NCI-H2107 treated with DMSO at 0.1 percent for 48 hours (cell line): ENCODE measurements around the gene ENTPD6.
"Not testable (repeated sequence)": the region's sequence is repeated elsewhere in the genome, so short reads cannot be mapped to it uniquely, and the experiment has no call there.

Experiments used
- DNase-seq: peaks from one replicate; lab custom pipeline; 2025; ENCODE audit not compliant: unreplicated experiment; lab: John Stamatoyannopoulos, UW

Gene ENTPD6

DNA sequence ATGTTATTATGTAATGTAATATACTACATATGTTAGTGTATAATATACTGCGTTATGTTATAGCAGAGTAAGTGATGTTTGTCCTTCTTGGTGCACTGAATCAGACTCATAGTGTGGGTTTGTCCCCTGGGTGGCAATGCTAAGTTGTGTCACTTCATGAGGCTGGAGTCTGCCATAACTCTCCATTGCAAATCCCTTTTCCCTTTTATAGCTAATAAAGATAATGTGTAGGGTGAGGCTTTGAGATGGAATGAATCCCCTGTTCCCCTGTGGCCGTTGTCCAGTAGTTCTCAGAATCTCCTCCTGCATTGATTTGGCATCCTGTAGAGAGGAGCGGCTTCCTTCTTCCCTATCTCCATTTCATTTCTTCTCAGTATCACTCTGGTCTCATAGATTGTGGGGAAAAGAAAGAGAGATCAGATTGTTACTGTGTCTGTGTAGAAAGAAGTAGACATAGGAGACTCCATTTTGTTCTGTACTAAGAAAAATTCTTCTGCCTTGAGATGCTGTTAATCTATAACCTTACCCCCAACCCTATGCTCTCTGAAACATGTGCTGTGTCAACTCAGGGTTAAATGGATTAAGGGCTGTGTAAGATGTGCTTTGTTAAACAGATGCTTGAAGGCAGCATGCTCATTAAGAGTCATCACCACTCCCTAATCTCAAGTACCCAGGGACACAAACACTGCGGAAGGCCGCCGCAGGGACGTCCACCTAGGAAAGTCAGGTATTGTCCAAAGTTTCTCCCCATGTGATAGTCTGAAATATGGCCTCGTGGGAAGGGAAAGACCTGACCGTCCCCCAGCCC lies 45.5 kb downstream of the ENTPD6 start:
- DNase-seq = not testable (repeated sequence)

DNA sequence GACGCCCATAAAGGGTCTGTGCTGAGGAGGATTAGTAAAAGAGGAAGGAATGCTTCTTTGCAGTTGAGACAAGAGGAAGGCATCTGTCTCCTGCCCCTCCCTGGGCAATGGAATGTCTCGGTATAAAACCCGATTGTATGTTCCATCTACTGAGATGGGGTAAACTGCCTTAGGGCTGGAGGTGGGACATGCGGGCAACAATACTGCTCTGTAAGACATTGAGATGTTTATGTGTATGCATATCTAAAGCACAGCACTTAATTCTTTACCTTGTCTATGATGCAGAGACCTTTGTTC lies 46.1 kb downstream of the ENTPD6 start:
- DNase-seq = not testable (repeated sequence)

DNA sequence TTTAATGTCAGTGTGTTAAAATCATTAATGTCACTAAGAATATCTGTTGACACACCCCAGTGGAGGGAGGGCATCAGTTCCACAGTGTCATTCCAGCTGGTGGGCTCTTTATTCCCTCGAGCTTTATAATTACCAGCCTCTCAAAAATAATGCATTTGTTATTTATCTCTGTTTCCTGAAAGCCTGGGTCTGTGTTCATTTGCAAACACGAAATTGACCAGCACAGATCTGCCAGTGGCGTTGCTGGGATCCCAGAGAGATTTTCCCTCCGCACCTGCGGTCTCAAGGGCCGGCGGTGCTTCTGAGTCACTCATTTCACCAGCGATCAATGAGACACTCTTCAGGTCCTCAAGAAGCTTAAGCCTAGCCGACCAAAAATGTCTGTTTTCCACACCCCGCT lies 46.7 kb downstream of the ENTPD6 start:
- no peak for DNase-seq

DNA sequence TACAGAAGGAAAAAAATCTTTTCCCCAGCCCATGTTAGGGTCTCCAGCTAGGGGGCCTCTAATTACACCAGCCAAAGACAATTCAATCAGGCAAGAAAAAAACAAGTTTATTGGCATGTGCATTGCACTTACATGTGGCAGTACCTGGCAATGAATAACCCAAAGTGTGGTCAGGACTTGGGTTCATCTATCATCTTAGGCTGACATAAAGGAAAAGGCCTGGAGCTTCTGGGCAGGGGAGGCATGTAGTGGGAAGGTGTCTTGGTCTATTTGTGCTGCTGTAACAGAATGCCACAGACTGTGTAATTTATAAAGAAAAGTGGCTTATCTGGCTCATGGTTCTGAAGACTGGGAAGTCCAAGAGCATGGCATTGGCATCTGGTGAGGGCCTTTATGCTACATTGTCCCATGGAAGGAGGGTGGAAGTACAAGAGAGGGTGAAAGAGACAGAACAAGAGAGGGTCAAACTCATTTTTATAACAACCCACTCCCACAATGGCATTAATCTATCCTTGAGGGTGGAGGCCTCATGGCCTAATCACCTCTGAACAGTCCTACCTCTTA lies 48.0 kb downstream of the ENTPD6 start:
- no peak for DNase-seq

DNA sequence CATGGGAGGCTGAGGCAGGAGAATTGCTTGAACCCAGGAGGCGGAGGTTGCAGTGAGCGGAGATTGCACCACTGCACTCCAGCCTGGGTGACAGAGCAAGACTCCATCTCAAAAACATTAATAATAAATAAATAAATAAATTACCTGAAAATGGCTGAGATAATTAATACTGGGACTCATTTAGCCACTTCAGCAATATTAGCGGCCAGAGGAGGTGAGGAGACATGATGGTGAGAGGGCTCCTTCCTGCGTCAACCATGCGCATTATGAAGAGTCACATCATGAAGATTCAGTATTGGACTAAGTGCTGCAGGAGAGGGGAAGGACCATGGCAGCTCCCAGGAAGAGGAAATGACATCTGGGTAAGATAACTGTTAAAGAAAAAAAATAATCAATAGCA lies 49.5 kb downstream of the ENTPD6 start:
- DNase-seq = no peak

DNA sequence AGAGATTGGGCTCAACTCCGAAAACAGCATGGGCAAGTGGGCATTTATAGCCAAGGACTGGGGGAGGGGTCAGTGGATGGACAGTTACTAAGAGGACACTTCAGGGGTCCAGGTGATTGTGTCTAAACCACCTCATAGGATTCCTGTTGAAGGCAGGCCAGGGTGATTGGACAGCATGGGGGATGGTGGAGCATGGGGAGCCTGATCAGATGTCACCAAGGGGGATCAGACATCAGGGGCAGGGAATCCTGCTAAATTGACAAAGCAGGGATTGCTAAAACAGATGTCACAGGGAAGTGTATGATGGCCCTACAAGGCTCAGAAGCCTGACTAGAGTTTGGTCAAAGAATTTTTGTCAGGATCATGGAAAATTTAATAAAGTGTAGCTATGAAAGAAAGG lies 49.9 kb downstream of the ENTPD6 start:
- DNase-seq = no peak

DNA sequence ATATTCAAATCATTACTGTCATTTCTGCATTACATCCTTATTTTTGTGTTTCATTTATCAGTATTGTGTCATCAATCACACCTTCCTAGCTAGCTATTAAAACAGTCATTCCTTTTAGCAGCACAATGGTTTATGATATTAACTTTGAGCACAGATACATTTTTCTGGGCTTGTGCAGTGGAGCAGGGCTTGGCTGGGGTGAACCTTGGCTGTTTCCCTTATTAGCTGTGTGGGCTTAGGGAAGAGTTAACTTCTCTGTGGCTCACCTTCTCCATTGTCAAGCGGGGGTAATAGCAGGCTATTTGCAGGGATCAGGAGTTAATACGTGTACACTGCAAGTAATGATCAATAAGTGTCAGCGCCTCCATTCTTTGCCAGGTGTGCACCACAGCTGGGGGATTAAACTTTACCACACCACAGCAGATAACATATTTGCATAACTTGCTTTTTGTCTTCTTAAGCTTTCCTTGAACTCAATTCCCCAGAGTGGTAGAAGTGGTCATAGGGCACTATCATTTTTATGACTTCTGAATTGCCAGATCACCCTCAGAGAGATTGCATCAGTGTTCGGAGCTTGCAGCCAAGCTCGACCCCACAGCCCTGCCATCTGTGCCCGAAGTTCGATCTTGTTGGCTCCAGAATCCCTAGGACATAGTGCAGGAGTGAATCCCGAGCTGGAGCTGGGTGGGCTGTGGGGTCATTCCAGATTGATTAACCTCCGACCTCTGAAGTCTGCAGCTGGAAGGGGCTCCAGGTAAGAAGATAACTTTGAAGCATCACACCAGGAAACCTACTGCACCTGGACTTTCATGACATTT lies 50.9 kb downstream of the ENTPD6 start:
- no peak for DNase-seq

DNA sequence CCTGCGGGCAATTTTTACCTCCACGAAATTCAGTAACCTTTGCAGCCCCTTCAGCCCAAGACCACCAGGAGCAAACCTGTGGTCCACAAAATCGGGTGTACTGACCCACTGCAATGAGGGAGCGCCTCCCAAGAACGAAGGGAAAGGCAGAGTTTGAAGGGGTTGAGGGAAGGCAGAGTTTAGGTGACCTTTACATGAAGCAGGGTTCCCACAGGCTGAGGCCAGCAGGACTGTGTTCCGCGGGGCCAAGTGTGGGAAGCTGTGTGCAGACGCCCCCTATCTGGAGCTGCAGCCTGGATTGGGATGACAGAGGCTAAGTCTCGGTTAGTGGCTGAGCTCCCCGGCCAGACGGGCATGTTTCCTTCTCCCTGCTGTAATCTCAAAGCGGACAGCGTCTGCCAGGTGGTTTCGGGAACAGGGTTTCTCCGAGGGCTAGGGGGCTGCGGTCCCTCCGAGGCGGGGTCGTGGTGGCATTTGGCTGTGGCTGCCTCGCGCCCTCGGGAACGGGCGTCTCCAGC lies 51.5 kb downstream of the ENTPD6 start:
- DNase-seq = no peak

DNA sequence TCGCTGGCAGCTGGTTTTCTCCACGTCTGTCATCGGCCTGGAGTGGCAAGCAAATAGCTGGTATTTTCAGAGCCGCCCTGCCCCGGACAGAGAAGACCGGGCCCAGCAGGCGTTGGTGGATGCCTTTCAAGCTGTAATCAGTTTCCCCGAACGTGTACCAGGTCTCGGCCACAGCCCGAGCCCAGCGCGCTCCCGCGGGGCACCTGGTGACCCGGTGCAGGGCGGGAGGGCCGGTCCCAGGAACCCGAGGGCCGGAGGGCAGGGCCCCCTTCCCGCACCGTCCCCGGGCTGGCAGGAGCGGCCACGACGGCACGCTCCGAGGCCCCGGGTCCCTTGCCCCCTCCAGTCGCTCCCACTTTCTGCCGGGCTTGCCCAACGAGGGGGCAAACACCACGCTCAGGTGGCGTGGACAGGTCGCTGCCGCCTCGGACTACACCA lies 52.0 kb downstream of the ENTPD6 start:
- DNase-seq = no peak

DNA sequence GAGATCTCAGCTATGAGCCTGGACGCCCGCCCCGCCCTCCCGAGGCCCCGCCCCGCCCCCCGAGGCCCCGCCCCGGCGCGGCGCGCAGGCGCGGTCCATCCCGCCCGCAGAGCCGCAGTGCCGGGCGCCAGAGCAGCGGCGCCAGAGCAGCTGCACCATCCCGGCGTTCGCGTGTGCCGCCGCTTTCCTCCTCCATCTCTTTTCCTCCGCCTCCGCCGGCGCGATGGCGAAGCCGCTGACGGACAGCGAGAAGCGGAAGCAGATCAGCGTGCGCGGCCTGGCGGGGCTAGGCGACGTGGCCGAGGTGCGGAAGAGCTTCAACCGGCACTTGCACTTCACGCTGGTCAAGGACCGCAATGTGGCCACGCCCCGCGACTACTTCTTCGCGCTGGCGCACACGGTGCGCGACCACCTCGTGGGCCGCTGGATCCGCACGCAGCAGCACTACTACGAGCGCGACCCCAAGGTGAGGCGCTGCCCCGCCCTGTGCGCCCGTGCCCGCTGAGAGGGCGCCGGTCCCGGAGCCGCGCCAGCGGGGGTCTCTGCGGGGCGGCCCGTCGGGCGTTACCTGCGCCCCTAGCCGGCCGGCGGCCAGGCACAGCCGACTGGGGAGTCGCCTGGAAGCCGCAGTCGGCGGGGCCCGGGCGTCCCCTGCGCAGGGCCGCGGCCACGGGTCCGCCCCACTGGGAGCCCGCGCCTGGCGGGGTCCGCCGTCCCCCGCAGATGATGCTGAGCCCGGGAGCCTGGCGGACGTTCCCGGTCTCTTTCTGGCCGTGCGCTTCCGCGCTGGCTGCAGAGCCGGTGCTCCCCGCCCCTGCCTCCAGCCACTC lies 52.7 kb downstream of the ENTPD6 start, which contains the start of gene PYGB:
TSS of gene PYGB (plus strand) at position 130 of the 830 bp plus-strand sequence. CDS start at position 224, 94 bp downstream.
- no peak for DNase-seq

DNA sequence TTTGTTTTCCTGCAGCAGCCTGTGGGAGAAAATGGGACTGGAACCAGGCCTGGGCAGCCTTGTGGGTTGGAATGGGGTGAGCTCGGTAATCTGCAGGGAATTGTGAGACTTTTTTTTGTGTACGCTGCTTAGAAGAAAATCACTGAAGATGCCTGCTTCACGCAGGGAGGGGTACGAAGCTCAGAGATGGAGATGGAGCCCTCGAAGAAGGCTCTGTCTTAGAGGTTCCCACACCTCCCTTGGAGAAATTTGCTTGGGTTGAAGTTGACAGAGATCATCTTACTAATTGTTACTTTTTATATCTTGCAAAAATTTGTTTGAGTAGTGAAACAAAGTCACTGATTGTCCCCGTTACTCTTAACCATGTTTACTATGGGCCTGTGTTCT lies 53.3 kb downstream of the ENTPD6 start:
- no peak for DNase-seq

DNA sequence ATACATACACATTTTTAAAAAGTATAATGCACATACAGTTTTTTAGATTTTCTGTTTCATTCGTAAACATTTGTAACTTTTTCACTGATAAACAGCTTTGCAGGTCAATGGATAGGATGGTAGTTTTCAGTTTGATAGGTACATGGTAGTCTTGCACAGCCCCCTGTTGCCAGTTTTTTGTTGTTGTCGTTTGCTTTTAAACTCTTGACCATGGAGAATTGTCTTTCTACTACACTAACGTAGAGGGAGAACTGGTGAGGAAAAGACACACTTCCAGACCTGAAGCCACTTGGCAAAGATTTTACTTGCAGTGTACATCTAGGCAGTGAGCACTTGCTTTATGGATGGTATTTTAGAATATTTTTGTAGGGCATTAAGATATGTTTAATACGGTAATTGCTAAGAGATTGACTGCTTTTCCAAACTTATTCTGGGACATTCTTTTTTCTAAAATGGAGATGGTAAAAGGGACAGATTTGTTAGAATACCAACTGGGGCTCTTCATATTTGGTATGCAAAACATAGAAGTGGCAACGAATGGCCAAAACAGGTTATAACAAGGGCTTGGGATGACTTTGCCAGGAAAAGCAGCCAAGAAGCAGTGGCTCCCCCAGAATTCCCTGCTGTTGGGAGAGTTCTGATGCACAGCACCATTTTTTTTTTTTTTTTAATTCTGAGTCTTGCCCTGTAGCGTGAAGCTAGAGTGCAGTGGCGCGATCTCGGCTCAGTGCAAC lies 53.9 kb downstream of the ENTPD6 start:
- DNase-seq = no peak

DNA sequence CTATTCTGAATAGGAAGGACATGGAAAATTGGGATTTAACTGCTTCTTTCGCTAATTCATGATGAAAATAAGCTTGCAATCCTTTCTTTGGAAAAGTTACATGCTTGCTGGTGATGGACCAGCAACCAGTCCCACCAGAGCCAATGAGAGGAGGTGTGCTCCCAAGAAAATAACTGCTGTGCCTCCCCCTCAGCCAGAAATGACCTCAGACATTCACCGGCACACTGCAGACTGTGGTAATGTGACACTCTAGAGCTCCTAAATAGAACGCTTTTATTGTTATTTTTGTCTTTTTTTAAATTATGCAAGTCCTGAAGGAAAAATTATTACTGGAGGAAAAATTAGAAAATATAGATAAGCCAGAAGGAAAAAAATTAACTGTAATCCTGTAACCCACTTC lies 55.0 kb downstream of the ENTPD6 start:
- no peak for DNase-seq

DNA sequence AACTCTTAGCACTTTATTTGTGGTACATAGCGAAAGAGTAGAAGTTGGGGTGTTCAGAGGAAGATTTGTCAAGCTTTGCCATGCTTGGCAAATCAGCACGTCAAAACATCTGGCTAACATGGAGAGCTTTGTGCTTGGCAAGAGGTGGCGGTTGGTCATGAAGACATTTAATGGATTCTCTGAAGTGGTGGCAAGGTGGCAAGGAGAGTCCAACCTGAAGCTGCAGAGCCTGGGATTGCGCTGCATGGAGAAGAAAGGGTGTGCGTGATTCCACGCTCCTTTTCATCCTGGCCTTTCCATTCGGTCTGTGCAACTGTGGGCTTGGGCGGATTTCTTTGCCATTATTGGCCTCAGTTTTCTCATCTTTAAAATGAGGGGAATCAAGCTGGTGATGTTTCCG lies 55.5 kb downstream of the ENTPD6 start:
- no peak for DNase-seq

DNA sequence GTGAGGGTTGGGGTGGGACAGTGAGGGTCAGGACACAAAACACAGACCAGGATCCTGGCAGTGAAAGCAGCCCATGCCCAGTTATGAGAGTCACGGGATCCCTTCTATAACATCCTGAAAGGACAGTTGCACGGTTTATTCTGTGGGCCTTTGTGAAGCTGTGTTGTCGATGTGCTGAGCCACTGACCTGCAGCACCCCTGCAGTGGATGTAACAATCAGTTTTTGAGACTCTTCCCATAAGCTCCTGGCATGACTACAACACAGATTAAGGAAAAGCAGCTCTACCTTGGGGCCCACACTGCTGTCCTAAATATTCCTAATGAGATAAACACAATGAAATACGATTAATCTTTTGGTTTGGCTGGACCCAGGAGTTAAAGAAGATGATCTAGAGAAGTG lies 56.0 kb downstream of the ENTPD6 start:
- DNase-seq = no peak

DNA sequence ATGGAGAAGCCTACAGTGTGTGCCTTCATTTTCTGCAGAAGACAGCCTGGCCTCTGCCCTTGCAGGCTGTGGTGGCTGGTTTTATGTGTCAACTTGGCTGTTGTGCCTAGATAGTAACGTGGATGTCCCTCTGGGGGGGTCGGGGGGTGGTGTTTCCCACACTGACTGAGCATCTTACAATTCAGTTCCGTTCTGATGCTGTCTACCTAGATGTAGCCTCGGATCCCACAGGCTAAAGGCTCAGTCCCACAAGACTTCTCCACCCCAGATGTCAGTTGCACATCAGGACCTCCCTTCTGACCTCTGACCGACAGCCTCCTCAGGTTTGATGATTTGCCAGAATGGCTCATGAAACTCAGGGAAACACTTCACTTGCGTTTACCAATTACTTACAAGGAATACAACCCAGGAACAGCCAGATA lies 56.7 kb downstream of the ENTPD6 start:
- no peak for DNase-seq

DNA sequence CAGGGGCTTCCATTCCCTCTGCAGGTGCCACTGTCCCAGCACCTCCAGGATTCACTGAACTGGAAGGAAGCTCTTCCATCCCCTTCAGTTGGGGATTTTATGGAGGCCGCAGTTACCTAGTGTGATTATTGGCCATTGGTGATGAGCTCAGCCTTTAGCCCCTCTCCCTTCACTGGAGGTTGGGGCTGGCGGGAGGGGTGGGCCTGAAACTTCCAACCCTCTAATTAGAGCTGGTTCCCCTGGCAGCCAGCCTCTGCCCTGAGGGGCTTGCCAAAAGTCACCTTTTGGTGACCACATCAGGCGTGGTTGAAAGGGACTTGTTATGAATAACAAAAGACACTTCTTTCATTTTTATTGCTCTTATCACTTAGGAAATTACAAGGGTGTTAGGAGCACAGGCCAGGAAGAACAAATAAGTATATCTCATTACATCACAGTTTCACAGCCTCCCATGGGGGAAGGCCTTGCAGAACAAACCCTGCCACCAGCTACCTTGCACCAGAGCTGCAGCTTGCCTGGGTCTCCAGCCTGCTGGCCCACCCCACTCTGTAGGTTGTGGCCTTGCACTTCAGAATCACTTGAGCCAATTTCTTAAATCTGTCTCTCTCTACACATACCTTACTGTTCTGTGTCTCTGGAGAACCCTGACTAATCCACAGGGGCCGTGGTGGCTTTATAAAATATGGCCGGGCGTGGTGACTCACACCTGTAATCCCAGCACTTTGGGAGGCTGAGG lies 57.3 kb downstream of the ENTPD6 start:
- DNase-seq = peak; percentile 68

DNA sequence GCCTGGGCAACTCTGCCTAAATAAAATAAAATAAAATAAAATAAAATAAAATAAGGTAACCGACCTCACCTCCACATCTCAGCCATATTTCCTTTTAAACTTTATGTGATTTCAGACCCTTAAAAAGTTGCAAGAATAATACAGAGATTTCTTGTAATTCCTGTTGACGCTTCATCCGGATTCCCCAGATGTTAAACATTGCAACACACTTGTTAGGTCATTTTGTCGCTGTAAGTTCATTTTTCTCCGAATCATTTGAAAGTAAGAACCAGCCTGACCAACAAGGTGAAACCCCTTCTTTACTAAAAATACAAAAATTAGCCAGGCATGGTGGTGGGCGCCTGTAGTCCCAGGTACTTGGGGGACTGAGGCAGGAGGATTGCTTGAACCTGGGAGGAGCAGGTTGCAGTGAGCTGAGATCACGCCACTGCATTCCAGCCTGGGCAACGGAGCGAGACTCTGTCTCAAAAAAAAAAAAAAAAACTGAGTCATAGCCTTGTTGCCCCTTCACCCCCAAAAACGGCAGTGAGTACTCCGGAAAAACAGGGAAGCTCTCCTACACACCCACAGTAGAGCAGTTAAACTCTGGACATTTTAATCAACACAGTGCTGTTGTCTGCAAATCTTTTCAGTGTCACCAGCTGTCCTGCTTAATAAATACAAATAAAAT lies 58.2 kb downstream of the ENTPD6 start:
- no peak for DNase-seq

DNA sequence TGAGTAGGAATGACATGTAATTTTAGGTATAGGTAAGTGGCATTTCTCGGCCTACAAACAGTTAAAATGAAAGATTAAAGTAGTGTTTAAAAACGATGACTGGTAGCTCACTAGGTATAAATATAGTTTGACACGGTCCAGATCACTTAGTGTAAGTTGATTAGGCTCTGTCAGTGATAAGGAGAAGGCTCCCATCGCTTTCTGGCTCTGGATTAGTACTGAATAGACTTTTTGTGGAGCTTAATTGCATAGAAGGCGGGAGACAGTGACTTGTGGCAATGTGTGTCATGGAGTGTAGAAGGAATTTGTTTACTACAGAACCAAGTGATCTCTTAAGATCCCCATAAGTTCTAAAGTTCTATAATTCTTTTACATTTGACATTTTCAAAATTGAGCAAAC lies 59.1 kb downstream of the ENTPD6 start:
- no peak for DNase-seq
